Psoas muscle (tissue), 8 donors: ENCODE measurements around the gene KRTAP19-8. TPM values are rescaled to one million over a fixed set of nuclear protein-coding genes. Genes with fewer than 3 reads are reported as not detected.

Source experiments
- ATAC-seq, 4 donors: fragments of 200-7000 bp; cut with Tn5 transposase; one replicate each; pipeline ENCODE4 v1.9.1; 2020; ENCODE audit warnings: moderate library complexity in 3 of 4, mild to moderate bottlenecking in 2 of 4
- DNase-seq, 2 donors: peaks; one replicate each; pipeline ENCODE4 v3.0.0-alpha.2; 2020
- H3K27ac ChIP-seq: fragments of 200-600 bp; one replicate; pipeline ENCODE4 v1.8.0; 2022
- H3K27me3 ChIP-seq, 3 donors: fragments of 200-600 bp in 1 of 3; one replicate each; pipeline versions ENCODE4 v1.6.1 to v1.8.0; 2013 to 2022; ENCODE audit warnings: low read length in 2 of 3, mild to moderate bottlenecking in 2 of 3, moderate library complexity in 1 of 3; ENCODE audit not compliant: insufficient read depth in 3 of 3
- H3K36me3 ChIP-seq, 2 donors: fragments of 200-600 bp in 1 of 2; one replicate each; pipeline versions ENCODE4 v1.6.1 to v1.8.0; 2013 to 2022; ENCODE audit warnings: low read depth in 1 of 2, mild to moderate bottlenecking in 1 of 2, moderate library complexity in 1 of 2; ENCODE audit not compliant: insufficient read depth in 1 of 2
- H3K4me1 ChIP-seq: fragments of 200-600 bp; one replicate; pipeline ENCODE4 v1.8.0; 2022
- H3K4me3 ChIP-seq: fragments of 200-600 bp; one replicate; pipeline ENCODE4 v1.8.0; 2022; ENCODE audit warnings: mild to moderate bottlenecking
- H3K9me3 ChIP-seq: fragments of 200-600 bp; one replicate; pipeline ENCODE4 v1.8.0; 2022
- CTCF ChIP-seq: fragments of 200-600 bp; IDR thresholded peaks from one replicate; pipeline ENCODE4 v1.8.0; 2022; ENCODE audit warnings: antibody characterized with exemption
- WGBS, 3 donors: extraction: QIAGEN DNeasy Blood & Tissue Kit; methylation state at CpG; one replicate each; pipeline versions ENCODE4 v1.1.6 to v1.1.7; 2013; 5-methylcytosine and 5-hydroxymethylcytosine counted together
- intact Hi-C, 2 donors: fragments of 100-400 bp; cut with DNase I; formaldehyde crosslinking; loops; one replicate each; pipeline versions ENCODE4 v1.11.0 to v1.14.2; 2022
- polyA plus RNA-seq, 3 donors: library from polyadenylated mRNA; stranded (reverse); fragments of 200-250 nt; gene quantifications; one replicate each; pipeline ENCODE4 v1.2.3, GENCODE V29; 2013
- total RNA-seq, 4 donors: library from RNA; stranded (reverse); fragmentation: NEBNext Ultra II Directional in 2 of 4; extraction: Animal tissue kit (Norgen Biotek cat#: 25700) in 2 of 4; gene quantifications; one replicate each; pipeline versions ENCODE4 v1.2.1 to v1.2.4, GENCODE V29; 2021 to 2023
- donor health status: healthy with polysubstance abuse.
- donor health status: DM: no; HTN: no; CAD: no; lungs with moderate emphysema.
- donor health status: Bipolar disorder and iron deficiency.
- donor health status: healthy.
- donor health status: DM: yes; HTN: yes; CAD: no.
- donor health status: DM: no; HTN: no; CAD: no.
- donor health status: DM: no; HTN: no; CAD: no.
- donor health status: DM: yes; HTN: yes; CAD: no.

The KRTAP19-8 gene
- total and polyA plus RNA-seq, 7 donors = not detected

DNA sequence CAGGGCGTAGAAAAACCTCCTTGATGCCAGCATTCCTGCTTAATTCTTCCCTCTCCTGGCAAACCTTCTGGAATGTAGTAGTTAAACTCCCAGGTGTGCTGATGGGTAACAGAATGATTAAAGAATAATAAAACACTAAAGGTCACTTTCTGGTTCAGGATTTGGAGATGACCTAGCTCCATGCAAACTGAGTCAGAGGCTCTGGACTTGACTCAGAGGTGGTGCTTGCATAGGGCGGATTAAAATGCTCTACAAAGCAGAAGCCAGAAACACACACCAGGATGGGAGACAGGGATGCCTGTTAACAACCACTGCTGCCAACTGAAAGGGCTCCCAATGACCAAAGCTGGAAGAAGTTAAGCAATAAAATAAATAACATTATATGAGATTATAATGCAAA, 41.5 kb downstream of the KRTAP19-8 start:
- Histone ChIP-seq H3K4me3 (no peak overlapping the region), H3K9me3 (no peaks in the 10 kb centered on the region), H3K36me3 (no peaks in the 10 kb centered on the region), H3K4me1 (no peaks in the 10 kb centered on the region), H3K27me3 (no peaks in the 10 kb centered on the region), H3K27ac (no peak overlapping the region)
- WGBS, 3 donors = 69 to 71% (median 70%) methylated on average over 2 of the region's 2 CpGs
- ATAC-seq (no peak), DNase-seq (no peak)
- TF ChIP-seq CTCF = no peak
- intact Hi-C loops = no loop called here

GRCh38 chr21:30994932-30995331, 43.3 kb downstream of the KRTAP19-8 start:
- intact Hi-C loops = no loop called here

GRCh38 chr21:30990514-30991262, 47.6 kb downstream of the KRTAP19-8 start:
- no peak for ATAC-seq
- intact Hi-C loops = no loop called here
- Histone ChIP-seq H3K9me3 (no peaks in the 10 kb centered on the region), H3K4me3 (no peak overlapping the region), H3K36me3 (no peaks in the 10 kb centered on the region), H3K27me3 (peaks cover 0 to 2% (median 0%) of the 10 kb centered on the region in 3 donors), H3K27ac (no peak overlapping the region), H3K4me1 (no peaks in the 10 kb centered on the region)
- DNase-seq = no peak
- 68 to 71% (median 68%) methylated on average over 5 of the region's 5 CpGs for WGBS, 3 donors
- no peak for TF ChIP-seq CTCF

More at GRCh38 chr21:30994932-30995331, 43.3 kb downstream of the KRTAP19-8 start:
- H3K4me1 ChIP-seq = no peaks in the 10 kb centered on the region
- no peak for DNase-seq
- 41 to 52% (median 45%) methylated on average over 5 of the region's 5 CpGs for WGBS, 3 donors
- ATAC-seq = no peak
- no peak for TF ChIP-seq CTCF
- no peak overlapping the region for H3K4me3 ChIP-seq
- no peaks in the 10 kb centered on the region for H3K9me3 ChIP-seq
- H3K36me3 ChIP-seq = no peaks in the 10 kb centered on the region
- H3K27me3 ChIP-seq = no peaks in the 10 kb centered on the region
- no peak overlapping the region for H3K27ac ChIP-seq

DNA sequence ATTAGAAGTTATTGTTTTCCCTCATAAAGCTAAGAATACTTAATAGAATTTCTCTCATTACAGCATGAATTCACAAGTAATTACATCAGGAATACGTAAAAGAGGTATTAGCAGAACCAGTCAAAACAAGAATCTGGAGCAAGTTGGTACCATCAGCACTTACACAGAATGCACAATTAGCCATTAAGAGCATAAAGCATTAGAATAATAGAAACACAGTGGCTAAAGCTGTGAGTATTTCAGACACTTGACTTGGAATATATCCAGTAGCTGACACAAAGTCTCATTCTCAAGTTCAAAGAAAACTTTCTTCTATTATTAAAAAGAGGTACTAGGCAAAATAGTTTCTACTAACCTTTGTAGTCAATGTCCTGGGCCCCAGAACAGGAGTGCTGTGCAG, 49.6 kb downstream of the KRTAP19-8 start:
- no peak for DNase-seq
- H3K27me3 ChIP-seq = peaks cover 0 to 2% (median 0%) of the 10 kb centered on the region in 3 donors
- no peak for ATAC-seq
- no peak for TF ChIP-seq CTCF
- no peaks in the 10 kb centered on the region for H3K4me1 ChIP-seq
- no peaks in the 10 kb centered on the region for H3K36me3 ChIP-seq
- intact Hi-C loops = no loop called here
- 67 to 79% (median 70%) methylated on average over 1 of the region's 1 CpG for WGBS, 3 donors
- no peak overlapping the region for H3K27ac ChIP-seq
- no peaks in the 10 kb centered on the region for H3K9me3 ChIP-seq
- H3K4me3 ChIP-seq = no peak overlapping the region

Other genes starting within 250 kb of the KRTAP19-8 start
- gene KRTAP8-1, start 225.2 kb downstream of the KRTAP19-8 start, total RNA-seq = not detected
- not detected for gene KRTAP8-1, start 225.2 kb downstream of the KRTAP19-8 start, polyA plus RNA-seq
- gene KRTAP7-1, start 208.7 kb downstream of the KRTAP19-8 start, total RNA-seq = not detected
- not detected for gene KRTAP7-1, start 208.7 kb downstream of the KRTAP19-8 start, polyA plus RNA-seq
- not detected for gene KRTAP11-1, start 156.9 kb downstream of the KRTAP19-8 start, total RNA-seq
- gene KRTAP11-1, start 156.9 kb downstream of the KRTAP19-8 start, polyA plus RNA-seq = not detected